ENCODE data around the gene RND1. TPM values are rescaled to one million over a fixed set of nuclear protein-coding genes. Genes with fewer than 3 reads are reported as not detected.

The RND1 gene
- total RNA-seq, 2 experiments from 2014 or later, result 2.3 to 3.2 TPM

GRCh38 chr12:48822711-48823110 lies 43.0 kb downstream of the RND1 start:
- DNase-seq (no peak), ATAC-seq (no peak)
- Mint-ChIP-seq H3K4me3 (no peak overlapping the region), H3K36me3 (ENCODE audit: low read depth) (no peaks in the 10 kb centered on the region), H3K4me1 (ENCODE audit: low read depth) (peaks cover 9% of the 10 kb centered on the region), H3K27me3 (peaks cover 4% of the 10 kb centered on the region), H3K9me3 (no peaks in the 10 kb centered on the region), H3K27ac (no peak overlapping the region)
- intact Hi-C loops (cut with micrococcal nuclease), result no loop called here
- TF ChIP-seq CTCF (IDR thresholded peaks at IDR 0.05), result no peak
- CTCF ChIA-PET, result interaction anchor here (0.5 to 2.3 kb wide), 2 partner anchors 8 to 62 kb away, joined by 3 to 11 read pairs; no protein-coding TSS in a partner anchor
- POLR2A ChIA-PET, result no interaction called here

GRCh38 chr12:48822139-48822538 lies 43.5 kb downstream of the RND1 start:
- no peak for TF ChIP-seq CTCF (IDR thresholded peaks at IDR 0.05)
- ATAC-seq (no peak), DNase-seq (no peak)
- Mint-ChIP-seq H3K27ac (no peak overlapping the region), H3K4me1 (ENCODE audit: low read depth) (peaks cover 15% of the 10 kb centered on the region), H3K9me3 (no peaks in the 10 kb centered on the region), H3K27me3 (peaks cover 9% of the 10 kb centered on the region), H3K4me3 (no peak overlapping the region), H3K36me3 (ENCODE audit: low read depth) (no peaks in the 10 kb centered on the region)
- intact Hi-C loops (cut with micrococcal nuclease), result no loop called here
- ChIA-PET CTCF (no interaction called here), POLR2A (no interaction called here)

- H3K36me3 Mint-ChIP-seq (ENCODE audit: low read depth), result no peaks in the 10 kb centered on the region
- peaks cover 19% of the 10 kb centered on the region for H3K27me3 Mint-ChIP-seq
- ChIA-PET POLR2A (interaction anchor here (0.5 to 1.5 kb wide), 3 partner anchors 9 to 151 kb away, joined by 3 read pairs; partner anchors contain the start of gene DDX23), CTCF (interaction anchor here (1.0 to 1.7 kb wide), 8 partner anchors 7 to 158 kb away, joined by 3 to 7 read pairs (median 4); partner anchors contain the start of gene WNT1)
- no peaks in the 10 kb centered on the region for H3K9me3 Mint-ChIP-seq
- no peak for TF ChIP-seq CTCF (IDR thresholded peaks at IDR 0.05)
- intact Hi-C loops (cut with micrococcal nuclease), result no loop called here
- H3K27ac Mint-ChIP-seq, result no peak overlapping the region
- H3K4me3 Mint-ChIP-seq, result no peak overlapping the region
- peaks cover 27% of the 10 kb centered on the region for H3K4me1 Mint-ChIP-seq (ENCODE audit: low read depth)
- no peak for ATAC-seq
- DNase-seq, result no peak
Measured at GRCh38 chr12:48819986-48820725, 45.5 kb downstream of the RND1 start.

GRCh38 chr12:48818831-48819590 lies 46.7 kb downstream of the RND1 start:
- ATAC-seq (no peak), DNase-seq (peak; percentile 45)
- CTCF ChIA-PET, result interaction anchor here (0.7 to 1.7 kb wide), 9 partner anchors 9 to 159 kb away, joined by 3 to 7 read pairs (median 3); partner anchors contain the start of gene WNT1
- Mint-ChIP-seq H3K27me3 (peaks cover 19% of the 10 kb centered on the region), H3K9me3 (no peaks in the 10 kb centered on the region), H3K4me1 (ENCODE audit: low read depth) (peaks cover 28% of the 10 kb centered on the region), H3K4me3 (peak overlapping the region; percentile 67), H3K36me3 (ENCODE audit: low read depth) (no peaks in the 10 kb centered on the region), H3K27ac (no peak overlapping the region)
- TF ChIP-seq CTCF (IDR thresholded peaks at IDR 0.05), result no peak
- intact Hi-C loops (cut with micrococcal nuclease), result no loop called here
- POLR2A ChIA-PET, result interaction anchor here (0.7 to 1.5 kb wide), 3 partner anchors 10 to 46 kb away, joined by 3 read pairs; partner anchors contain the start of gene DDX23
